Measurements from ENCODE around the gene PPM1K.

- no peak for TF ChIP-seq CTCF (conservative IDR thresholded peaks at IDR 0.05; ENCODE audit: low read depth in 2 of 2)
- TF ChIP-seq POLR2AphosphoS5 (IDR thresholded peaks at IDR 0.05; ENCODE audit: low read depth), result no peak
- TF ChIP-seq EZH2 (IDR thresholded peaks at IDR 0.05; ENCODE audit: low read depth, unreplicated experiment), result no peak
- TF ChIP-seq JUNB (IDR thresholded peaks at IDR 0.05; ENCODE audit: unreplicated experiment), result no peak
Measured at GRCh38 chr4:88230969-88231771, 53.2 kb downstream of the PPM1K start.

All from GM23338 (cell line).